NCI-H1105 treated with DMSO at 0.1 percent for 48 hours (cell line): Measurements from ENCODE around the gene NHLH2.

ENCODE experiments used
- DNase-seq: peaks from one replicate; lab custom pipeline; 2025; lab: John Stamatoyannopoulos, UW

Gene NHLH2

GRCh38 chr1:115838431-115839028 lies 2.4 kb downstream of the NHLH2 start:
- no peak for DNase-seq

- no peak for DNase-seq
These were observed 3.0 kb downstream of the NHLH2 start for GRCh38 chr1:115837740-115838421.

- DNase-seq = no peak
These were observed 3.6 kb downstream of the NHLH2 start for GRCh38 chr1:115837341-115837739.

GRCh38 chr1:115833856-115834255 lies 7.1 kb downstream of the NHLH2 start:
- DNase-seq = no peak

GRCh38 chr1:115832651-115833050 lies 8.3 kb downstream of the NHLH2 start:
- no peak for DNase-seq

GRCh38 chr1:115830963-115831362 lies 10.0 kb downstream of the NHLH2 start:
- no peak for DNase-seq

GRCh38 chr1:115829947-115830346 lies 11.0 kb downstream of the NHLH2 start:
- DNase-seq = no peak

GRCh38 chr1:115829023-115829674 lies 11.8 kb downstream of the NHLH2 start:
- no peak for DNase-seq

GRCh38 chr1:115828101-115829022 lies 12.6 kb downstream of the NHLH2 start:
- DNase-seq = peak; percentile 51

- DNase-seq = no peak
These were observed 13.4 kb downstream of the NHLH2 start for GRCh38 chr1:115827452-115828044.

GRCh38 chr1:115826628-115827027 lies 14.3 kb downstream of the NHLH2 start:
- DNase-seq = no peak

GRCh38 chr1:115822117-115822516 lies 18.8 kb downstream of the NHLH2 start:
- DNase-seq = no peak

GRCh38 chr1:115815694-115816093 lies 25.2 kb downstream of the NHLH2 start:
- no peak for DNase-seq

GRCh38 chr1:115814685-115815398 lies 26.1 kb downstream of the NHLH2 start:
- no peak for DNase-seq

- DNase-seq = no peak
These were observed 27.2 kb downstream of the NHLH2 start for GRCh38 chr1:115813727-115814126.

- DNase-seq = no peak
These were observed 29.6 kb downstream of the NHLH2 start for GRCh38 chr1:115811140-115811828.

- peak; percentile 25 for DNase-seq
These were observed 30.3 kb downstream of the NHLH2 start for GRCh38 chr1:115810609-115811008.

GRCh38 chr1:115809847-115810246 lies 31.1 kb downstream of the NHLH2 start:
- no peak for DNase-seq

- DNase-seq = no peak
These were observed 31.9 kb downstream of the NHLH2 start for GRCh38 chr1:115809076-115809475.

- peak; percentile 72 for DNase-seq
These were observed 33.2 kb downstream of the NHLH2 start for GRCh38 chr1:115807723-115808122.

- no peak for DNase-seq
These were observed 35.3 kb downstream of the NHLH2 start for GRCh38 chr1:115805597-115805996.
